ENCODE results near the gene CPA1.

Gene CPA1

DNA sequence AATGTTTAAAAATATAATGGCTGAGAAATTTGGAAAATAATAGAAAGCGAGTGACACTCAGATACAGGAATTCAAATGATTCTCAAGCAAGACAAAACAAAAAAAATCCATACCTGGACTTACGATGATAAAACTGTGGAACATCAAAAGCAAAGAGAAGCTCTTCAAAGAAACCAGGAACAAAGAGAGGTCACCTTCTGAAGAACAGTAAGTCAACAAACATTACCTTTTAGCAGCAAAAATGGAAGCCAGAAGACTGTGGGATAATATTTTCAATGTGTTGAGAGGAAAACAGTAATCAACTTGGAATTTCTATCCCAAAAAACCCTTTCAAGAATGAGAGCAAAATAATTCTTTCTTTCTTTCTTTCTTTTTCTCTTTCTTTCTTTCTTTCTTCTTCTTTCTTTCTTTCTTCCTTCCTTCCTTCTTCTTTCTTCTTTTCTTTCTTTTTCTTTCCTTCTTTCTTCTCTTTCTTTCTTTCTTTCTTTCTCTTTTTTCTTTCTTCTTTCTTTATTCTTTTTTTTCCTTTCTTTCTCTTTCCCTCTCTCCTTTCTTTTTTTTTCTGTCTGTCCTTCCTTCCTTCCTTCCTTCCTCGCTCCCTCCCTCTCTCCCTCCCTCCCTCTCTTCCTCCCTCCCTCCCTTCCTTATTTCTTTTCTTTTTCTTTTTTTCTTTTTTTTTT is 37.5 kb upstream of the CPA1 start:
- Histone ChIP-seq H3K27ac (ENCODE audit: low read length) (no peak overlapping the region), H3K36me3 (ENCODE audit: insufficient read depth, low read length) (no peaks in the 10 kb centered on the region), H4K20me1 (ENCODE audit: insufficient read depth, low read length) (no peaks in the 10 kb centered on the region), H3K27me3 (ENCODE audit: insufficient read depth, low read length, poor library complexity) (no peaks in the 10 kb centered on the region), H3K79me2 (ENCODE audit: insufficient read depth, low read length) (no peaks in the 10 kb centered on the region), H2AFZ (ENCODE audit: low read depth, low read length) (no peak overlapping the region), H3K9me3 (ENCODE audit: insufficient read depth, low read length, severe bottlenecking) (no peaks in the 10 kb centered on the region), H3K4me3 (ENCODE audit: low read depth in 1 of 2, low read length in 2 of 2) (no peak overlapping the region), H3K9ac (ENCODE audit: low read depth, low read length) (no peak overlapping the region), H3K4me2 (ENCODE audit: insufficient read depth, low read length) (no peak overlapping the region), H3K4me1 (ENCODE audit: insufficient read depth, low read length) (no peaks in the 10 kb centered on the region)
- no peak for TF ChIP-seq EZH2 (IDR thresholded peaks at IDR 0.05; ENCODE audit: borderline replicate concordance, low read depth, low read length, severe bottlenecking)
- TF ChIP-seq, protein P1, sequence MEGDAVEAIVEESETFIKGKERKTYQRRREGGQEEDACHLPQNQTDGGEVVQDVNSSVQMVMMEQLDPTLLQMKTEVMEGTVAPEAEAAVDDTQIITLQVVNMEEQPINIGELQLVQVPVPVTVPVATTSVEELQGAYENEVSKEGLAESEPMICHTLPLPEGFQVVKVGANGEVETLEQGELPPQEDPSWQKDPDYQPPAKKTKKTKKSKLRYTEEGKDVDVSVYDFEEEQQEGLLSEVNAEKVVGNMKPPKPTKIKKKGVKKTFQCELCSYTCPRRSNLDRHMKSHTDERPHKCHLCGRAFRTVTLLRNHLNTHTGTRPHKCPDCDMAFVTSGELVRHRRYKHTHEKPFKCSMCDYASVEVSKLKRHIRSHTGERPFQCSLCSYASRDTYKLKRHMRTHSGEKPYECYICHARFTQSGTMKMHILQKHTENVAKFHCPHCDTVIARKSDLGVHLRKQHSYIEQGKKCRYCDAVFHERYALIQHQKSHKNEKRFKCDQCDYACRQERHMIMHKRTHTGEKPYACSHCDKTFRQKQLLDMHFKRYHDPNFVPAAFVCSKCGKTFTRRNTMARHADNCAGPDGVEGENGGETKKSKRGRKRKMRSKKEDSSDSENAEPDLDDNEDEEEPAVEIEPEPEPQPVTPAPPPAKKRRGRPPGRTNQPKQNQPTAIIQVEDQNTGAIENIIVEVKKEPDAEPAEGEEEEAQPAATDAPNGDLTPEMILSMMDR (IDR thresholded peaks at IDR 0.05; ENCODE audit: borderline replicate concordance, extremely low read depth, low read length, poor library complexity, severe bottlenecking), result no peak
- DNase-seq (no peak), ATAC-seq (ENCODE audit: insufficient read depth, low read depth) (no peak)

DNA sequence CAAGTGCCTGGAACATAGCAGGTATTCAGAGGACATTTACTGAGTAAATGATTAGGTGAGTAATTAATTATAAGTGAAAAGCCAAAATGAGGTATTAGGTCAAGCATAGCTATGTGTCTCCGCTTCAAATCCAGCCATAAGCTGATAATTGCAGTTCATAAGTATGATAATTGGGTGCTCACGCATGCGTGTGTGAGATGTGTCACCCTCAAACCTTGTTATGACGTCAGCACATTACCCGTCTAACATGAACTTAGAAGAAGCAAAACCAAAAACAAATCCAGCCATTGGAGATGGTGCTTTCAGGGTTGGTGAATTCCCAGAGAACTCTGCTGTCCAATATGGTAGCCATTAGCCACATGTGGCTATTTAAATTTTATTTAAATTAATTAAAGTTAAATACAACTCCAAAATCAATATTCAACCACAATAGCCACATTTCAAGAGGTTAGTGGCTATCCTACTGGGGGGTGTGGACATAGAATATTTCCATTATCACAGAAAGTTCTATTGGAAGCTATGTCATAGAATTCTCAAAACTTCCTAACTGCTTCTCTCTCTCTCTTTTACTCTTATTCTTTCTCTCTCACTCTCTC is 35.9 kb upstream of the CPA1 start, which contains the start of gene CPA5:
Gene CPA5, plus strand, starts transcription at position 546 of the 596 bp plus-strand sequence. CDS start 1,670 bp downstream, outside the sequence.
- ATAC-seq (ENCODE audit: insufficient read depth, low read depth), result no peak
- no peak within 1 kb of the TSS for H3K9ac ChIP-seq (ENCODE audit: low read depth, low read length)
- H3K27ac ChIP-seq (ENCODE audit: low read length), result no peak within 1 kb of the TSS
- no peaks in the 10 kb centered on the region for H3K27me3 ChIP-seq (ENCODE audit: insufficient read depth, low read length, poor library complexity)
- no peak for DNase-seq
- H2AFZ ChIP-seq (ENCODE audit: low read depth, low read length), result no peak within 1 kb of the TSS
- H3K36me3 ChIP-seq (ENCODE audit: insufficient read depth, low read length), result no peaks in the 10 kb centered on the region
- H3K4me2 ChIP-seq (ENCODE audit: insufficient read depth, low read length), result no peak within 1 kb of the TSS
- no peak within 1 kb of the TSS for H3K4me3 ChIP-seq (ENCODE audit: low read depth in 1 of 2, low read length in 2 of 2)
- no peak for TF ChIP-seq EZH2 (IDR thresholded peaks at IDR 0.05; ENCODE audit: borderline replicate concordance, low read depth, low read length, severe bottlenecking)
- TF ChIP-seq, protein P1 (IDR thresholded peaks at IDR 0.05; ENCODE audit: borderline replicate concordance, extremely low read depth, low read length, poor library complexity, severe bottlenecking), result no peak
- no peaks in the 10 kb centered on the region for H3K4me1 ChIP-seq (ENCODE audit: insufficient read depth, low read length)
- H3K9me3 ChIP-seq (ENCODE audit: insufficient read depth, low read length, severe bottlenecking), result no peaks in the 10 kb centered on the region
- no peaks in the 10 kb centered on the region for H4K20me1 ChIP-seq (ENCODE audit: insufficient read depth, low read length)
- no peaks in the 10 kb centered on the region for H3K79me2 ChIP-seq (ENCODE audit: insufficient read depth, low read length)

DNA sequence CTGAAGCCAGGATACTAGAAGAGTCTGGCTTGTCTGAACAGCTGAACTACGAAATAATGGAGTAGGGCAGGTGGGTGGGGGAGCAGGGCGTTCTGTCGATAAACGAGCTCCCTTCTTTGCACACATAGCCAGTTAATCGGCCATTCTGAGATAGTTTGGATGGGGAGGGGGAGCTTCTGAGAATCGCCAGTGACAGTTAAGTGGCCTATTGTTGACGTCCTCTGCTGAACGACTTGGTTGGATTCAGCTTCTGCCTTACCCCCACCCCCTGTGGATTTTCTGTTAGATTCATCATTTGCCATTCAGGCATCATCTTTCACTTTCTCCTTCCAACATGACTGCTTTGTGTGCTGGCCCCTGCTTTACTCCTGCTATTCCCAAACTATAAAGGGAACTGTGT is 35.2 kb upstream of the CPA1 start:
- H3K79me2 ChIP-seq (ENCODE audit: insufficient read depth, low read length), result no peaks in the 10 kb centered on the region
- no peaks in the 10 kb centered on the region for H3K9me3 ChIP-seq (ENCODE audit: insufficient read depth, low read length, severe bottlenecking)
- DNase-seq (no peak), ATAC-seq (ENCODE audit: insufficient read depth, low read depth) (no peak)
- H2AFZ ChIP-seq (ENCODE audit: low read depth, low read length), result no peak overlapping the region
- no peaks in the 10 kb centered on the region for H4K20me1 ChIP-seq (ENCODE audit: insufficient read depth, low read length)
- no peaks in the 10 kb centered on the region for H3K27me3 ChIP-seq (ENCODE audit: insufficient read depth, low read length, poor library complexity)
- no peak overlapping the region for H3K4me2 ChIP-seq (ENCODE audit: insufficient read depth, low read length)
- H3K36me3 ChIP-seq (ENCODE audit: insufficient read depth, low read length), result no peaks in the 10 kb centered on the region
- no peaks in the 10 kb centered on the region for H3K4me1 ChIP-seq (ENCODE audit: insufficient read depth, low read length)
- H3K4me3 ChIP-seq (ENCODE audit: low read depth in 1 of 2, low read length in 2 of 2), result no peak overlapping the region
- no peak overlapping the region for H3K9ac ChIP-seq (ENCODE audit: low read depth, low read length)
- TF ChIP-seq EZH2 (IDR thresholded peaks at IDR 0.05; ENCODE audit: borderline replicate concordance, low read depth, low read length, severe bottlenecking), result no peak
- no peak overlapping the region for H3K27ac ChIP-seq (ENCODE audit: low read length)

DNA sequence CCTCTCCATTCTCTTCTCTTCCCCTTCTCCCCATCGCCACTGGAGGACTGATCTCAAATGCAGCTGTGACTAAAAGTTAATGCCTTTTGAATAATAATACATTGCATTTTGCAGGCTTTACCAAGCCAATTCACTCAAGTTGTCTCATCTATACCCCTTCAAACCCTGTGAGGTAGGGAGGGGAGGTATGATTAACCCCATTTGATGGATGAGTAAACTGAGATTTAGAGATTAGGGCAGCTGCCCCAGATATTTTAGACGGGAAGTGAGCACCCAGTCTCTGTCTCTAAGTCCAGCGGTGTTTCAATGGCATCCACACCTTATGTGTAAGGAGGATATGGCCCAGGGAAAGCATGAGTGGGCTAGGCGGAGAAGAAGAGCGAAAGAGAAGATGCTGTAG is 34.6 kb upstream of the CPA1 start:
- Histone ChIP-seq H2AFZ (ENCODE audit: low read depth, low read length) (no peak overlapping the region), H4K20me1 (ENCODE audit: insufficient read depth, low read length) (no peaks in the 10 kb centered on the region), H3K4me2 (ENCODE audit: insufficient read depth, low read length) (no peak overlapping the region), H3K27ac (ENCODE audit: low read length) (no peak overlapping the region), H3K79me2 (ENCODE audit: insufficient read depth, low read length) (no peaks in the 10 kb centered on the region), H3K9ac (ENCODE audit: low read depth, low read length) (no peak overlapping the region), H3K4me3 (ENCODE audit: low read depth in 1 of 2, low read length in 2 of 2) (no peak overlapping the region), H3K4me1 (ENCODE audit: insufficient read depth, low read length) (no peaks in the 10 kb centered on the region), H3K9me3 (ENCODE audit: insufficient read depth, low read length, severe bottlenecking) (no peaks in the 10 kb centered on the region), H3K27me3 (ENCODE audit: insufficient read depth, low read length, poor library complexity) (no peaks in the 10 kb centered on the region), H3K36me3 (ENCODE audit: insufficient read depth, low read length) (no peaks in the 10 kb centered on the region)
- no peak for ATAC-seq (ENCODE audit: insufficient read depth, low read depth)
- TF ChIP-seq, protein P1 (IDR thresholded peaks at IDR 0.05; ENCODE audit: borderline replicate concordance, extremely low read depth, low read length, poor library complexity, severe bottlenecking), result no peak
- no peak for TF ChIP-seq EZH2 (IDR thresholded peaks at IDR 0.05; ENCODE audit: borderline replicate concordance, low read depth, low read length, severe bottlenecking)
- DNase-seq, result no peak
